CD4-positive, alpha-beta T cell treated with Interleukin-17A for 4 hours (primary cell): ENCODE results near the gene PIAS2.
"Not testable (repeated sequence)": the region's sequence is repeated elsewhere in the genome, so short reads cannot be mapped to it uniquely, and the experiment has no call there.

ENCODE experiments used
- DNase-seq: peaks from one replicate; pipeline ENCODE4 v3.0.0-alpha.2; 2020; ENCODE audit warnings: mixed read lengths

The PIAS2 gene

GRCh38 chr18:46830633-46831032 lies 86.7 kb downstream of the PIAS2 start:
- no peak for DNase-seq

- no peak for DNase-seq
Measured at GRCh38 chr18:46829947-46830346, 87.4 kb downstream of the PIAS2 start.

- no peak for DNase-seq
Measured at GRCh38 chr18:46829531-46829930, 87.8 kb downstream of the PIAS2 start.

GRCh38 chr18:46821856-46822711 lies 95.2 kb downstream of the PIAS2 start:
- no peak for DNase-seq

- DNase-seq, result no peak
Measured at GRCh38 chr18:46820863-46821262, 96.4 kb downstream of the PIAS2 start.

- no peak for DNase-seq
Measured at GRCh38 chr18:46815661-46816060, 101.6 kb downstream of the PIAS2 start.

GRCh38 chr18:46814399-46814798 lies 102.9 kb downstream of the PIAS2 start:
- DNase-seq, result no peak

- no peak for DNase-seq
Measured at GRCh38 chr18:46812311-46812710, 105.0 kb downstream of the PIAS2 start.

- DNase-seq, result no peak
Measured at GRCh38 chr18:46810481-46811000, 106.8 kb downstream of the PIAS2 start.

GRCh38 chr18:46809145-46809544 lies 108.2 kb downstream of the PIAS2 start:
- DNase-seq, result no peak

GRCh38 chr18:46795945-46796344 lies 121.4 kb downstream of the PIAS2 start:
- DNase-seq, result not testable (repeated sequence)

GRCh38 chr18:46794607-46795006 lies 122.7 kb downstream of the PIAS2 start:
- DNase-seq, result no peak

- DNase-seq, result no peak
Measured at GRCh38 chr18:46793565-46793964, 123.7 kb downstream of the PIAS2 start.

- no peak for DNase-seq
Measured at GRCh38 chr18:46789088-46789487, 128.2 kb downstream of the PIAS2 start.

GRCh38 chr18:46787674-46788073 lies 129.6 kb downstream of the PIAS2 start:
- no peak for DNase-seq

GRCh38 chr18:46772357-46772756 lies 144.9 kb downstream of the PIAS2 start:
- no peak for DNase-seq

- DNase-seq, result no peak
Measured at GRCh38 chr18:46771141-46771540, 146.2 kb downstream of the PIAS2 start.

- no peak for DNase-seq
Measured at GRCh38 chr18:46770708-46771107, 146.6 kb downstream of the PIAS2 start.

GRCh38 chr18:46768166-46768921 lies 149.0 kb downstream of the PIAS2 start:
- DNase-seq, result no peak

GRCh38 chr18:46767217-46767616 lies 150.1 kb downstream of the PIAS2 start:
- DNase-seq, result no peak

- DNase-seq, result no peak
Measured at GRCh38 chr18:46764586-46764985, 152.7 kb downstream of the PIAS2 start.

- DNase-seq, result no peak
Measured at GRCh38 chr18:46761059-46761769, 156.1 kb downstream of the PIAS2 start.

GRCh38 chr18:46759890-46760289 lies 157.4 kb downstream of the PIAS2 start:
- DNase-seq, result no peak
